Measurements from ENCODE around the gene XK. TPM values are rescaled to one million over a fixed set of nuclear protein-coding genes. Genes with fewer than 3 reads are reported as not detected.

The XK gene
- total and polyA plus RNA-seq, 9 of the 15 experiments (the other 6 are each of a cell fraction or from before 2014, with no cell fraction given): 4.0 to 21.6 (median 11.6) TPM

- 0 out of 4 replicates have a peak, but pooled peaks of 1 of the 2 experiments have one; percentile 23 for TF ChIP-seq TBL1XR1 (IDR thresholded peaks at IDR 0.05; ENCODE audit: low read length in 2 of 2)
- TF ChIP-seq FOS (IDR thresholded peaks at IDR 0.05; ENCODE audit: extremely low read depth, insufficient read length): no peak
- peak; percentile 9 for TF ChIP-seq PRDM10 (IDR thresholded peaks at IDR 0.05; ENCODE audit: partially characterized antibody)
- TF ChIP-seq ZNF583 (CRISPR knock-in tag; IDR thresholded peaks at IDR 0.05): no peak
- TF ChIP-seq FOXA3 (CRISPR knock-in tag; conservative IDR thresholded peaks at IDR 0.05 in 1 of 2, IDR thresholded peaks at IDR 0.05 in 1 of 2): peak in 1 of 2 experiments; percentile 55; a peak in 1 of 4 replicates
- TF ChIP-seq YY1 (IDR thresholded peaks at IDR 0.05; ENCODE audit: borderline replicate concordance in 1 of 3, control insufficient read depth in 1 of 3, extremely low read depth in 1 of 3, insufficient read depth in 3 of 3, insufficient read length in 1 of 3, insufficient replicate concordance in 2 of 3, low read depth in 1 of 3, low read length in 2 of 3): peak in 1 of 3 experiments; percentile 73
- TF ChIP-seq ZBTB5 (IDR thresholded peaks at IDR 0.05): peak; percentile 95
- peak; percentile 91 for TF ChIP-seq NCOR1 (IDR thresholded peaks at IDR 0.05)
- TF ChIP-seq PML (IDR thresholded peaks at IDR 0.05; ENCODE audit: low read length): peak; percentile 69; the same call in 1 of the 2 replicates
- peak; percentile 98 for TF ChIP-seq CC2D1A (IDR thresholded peaks at IDR 0.05)
- no peak for TF ChIP-seq ZFPM2 (CRISPR knock-in tag; IDR thresholded peaks at IDR 0.05)
- peak; percentile 23 to 43; a peak in 1 of 4 replicates for TF ChIP-seq KDM1A (IDR thresholded peaks at IDR 0.05)
- TF ChIP-seq TCF3 (CRISPR knock-in tag; IDR thresholded peaks at IDR 0.05): peak; percentile 93
- peak; percentile 81; the same call in 1 of the 2 replicates for TF ChIP-seq FOXM1 (IDR thresholded peaks at IDR 0.05; ENCODE audit: low read depth)
- no peak for TF ChIP-seq FOXM1 (CRISPR knock-in tag; IDR thresholded peaks at IDR 0.05; ENCODE audit: low read depth)
- TF ChIP-seq TRIM24 (IDR thresholded peaks at IDR 0.05): peak; percentile 70 to 76; a peak in 3 of 4 replicates
- TF ChIP-seq GATA2 (CRISPR knock-in tag; IDR thresholded peaks at IDR 0.05): peak; percentile 61
- no peak for TF ChIP-seq SREBF2 (CRISPR knock-in tag; IDR thresholded peaks at IDR 0.05)
- no peak for TF ChIP-seq MLLT1 (IDR thresholded peaks at IDR 0.05)
- TF ChIP-seq MNT (conservative IDR thresholded peaks at IDR 0.05): 0 out of 4 replicates have a peak, but pooled peaks of 1 of the 2 experiments have one; percentile 23
- peak; percentile 91 for TF ChIP-seq EHMT2 (IDR thresholded peaks at IDR 0.05)
Measured at GRCh38 chrX:37716602-37717001, 31.0 kb downstream of the XK start (continued).

All from K562 (cell line).